HG03045 (cell line): ENCODE results near the gene PIEZO1.

ENCODE experiments used
- ATAC-seq: cut with Tn5 transposase; IDR thresholded peaks from one replicate; pipeline ENCODE4 v1.9.1; 2021; ENCODE audit warnings: mild to moderate bottlenecking, moderate library complexity; ENCODE audit not compliant: unreplicated experiment

Gene PIEZO1

DNA sequence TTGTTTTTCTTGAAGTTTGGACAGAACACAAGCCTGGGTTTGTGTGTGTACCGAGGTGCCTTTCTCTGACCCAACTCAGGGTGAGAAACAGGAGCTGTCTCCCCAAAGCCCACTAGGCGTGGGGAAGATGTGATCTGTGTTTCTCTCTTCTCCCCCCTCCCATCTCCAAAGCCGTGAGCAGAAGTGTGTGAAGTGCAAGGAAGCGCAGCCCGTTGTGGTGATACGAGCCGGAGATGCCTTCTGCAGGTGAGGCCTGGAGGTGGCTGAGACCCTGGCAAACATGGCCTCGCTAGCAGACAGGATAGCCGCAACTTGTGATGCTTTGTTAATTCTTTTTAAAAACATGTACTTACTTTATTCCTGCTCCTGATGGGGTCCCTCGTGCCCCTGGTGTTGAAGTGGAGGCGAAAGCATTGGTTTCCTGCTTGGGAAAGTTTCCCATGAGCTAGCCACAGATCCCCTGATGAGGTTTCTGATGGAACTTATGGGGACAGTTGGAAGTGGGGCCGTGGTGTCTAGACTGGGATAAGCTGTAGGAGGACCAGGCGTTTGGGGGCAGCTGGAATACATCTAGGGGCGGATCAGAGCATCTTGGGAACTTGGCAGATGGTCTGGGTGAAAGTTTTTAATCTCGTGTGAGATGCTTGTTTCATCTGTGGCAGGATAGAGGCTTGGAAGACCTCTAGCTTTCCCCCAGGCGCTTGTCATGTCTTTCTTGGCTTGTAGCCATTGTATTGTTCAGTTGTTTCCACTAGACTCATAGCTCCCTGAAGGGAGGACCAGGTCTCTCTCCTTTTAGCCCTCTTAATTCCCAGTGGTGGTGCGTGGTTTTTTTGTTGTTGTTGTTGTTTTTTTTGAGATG is 77.8 kb downstream of the PIEZO1 start:
- ATAC-seq: no peak

- ATAC-seq: peak; percentile 63
These were observed 78.6 kb downstream of the PIEZO1 start, which contains the start of the genes CTU2 and RNF166 for GRCh38 chr16:88706229-88706964. Gene CTU2, plus strand, starts transcription at chr16:88706503. Its CDS starts 28 bp downstream, at chr16:88706531. Gene RNF166, minus strand, starts transcription at chr16:88706408. Its CDS starts 83 bp downstream, at chr16:88706325.

DNA sequence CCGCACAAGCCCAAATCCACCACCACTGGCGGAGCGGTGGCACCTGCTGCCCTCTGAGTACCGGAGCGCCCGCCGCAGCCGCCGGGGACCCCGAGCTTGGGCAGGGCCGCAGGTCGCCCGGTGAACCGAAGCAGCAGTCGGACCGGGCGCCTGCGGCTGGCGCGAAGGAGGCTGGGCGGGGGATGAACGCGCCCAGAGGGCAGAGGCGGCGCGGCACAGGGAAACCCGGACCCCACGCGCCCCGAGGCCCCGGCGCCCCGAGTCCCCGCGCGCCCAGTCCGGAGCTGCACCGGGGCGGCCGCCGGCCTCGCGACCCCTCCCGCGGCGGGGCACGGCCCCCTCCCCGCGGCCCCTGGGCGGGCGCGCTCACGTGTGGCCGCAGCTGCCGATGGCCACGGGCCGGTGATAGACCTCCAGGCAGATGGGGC is 79.2 kb downstream of the PIEZO1 start:
- peak; percentile 14 for ATAC-seq

DNA sequence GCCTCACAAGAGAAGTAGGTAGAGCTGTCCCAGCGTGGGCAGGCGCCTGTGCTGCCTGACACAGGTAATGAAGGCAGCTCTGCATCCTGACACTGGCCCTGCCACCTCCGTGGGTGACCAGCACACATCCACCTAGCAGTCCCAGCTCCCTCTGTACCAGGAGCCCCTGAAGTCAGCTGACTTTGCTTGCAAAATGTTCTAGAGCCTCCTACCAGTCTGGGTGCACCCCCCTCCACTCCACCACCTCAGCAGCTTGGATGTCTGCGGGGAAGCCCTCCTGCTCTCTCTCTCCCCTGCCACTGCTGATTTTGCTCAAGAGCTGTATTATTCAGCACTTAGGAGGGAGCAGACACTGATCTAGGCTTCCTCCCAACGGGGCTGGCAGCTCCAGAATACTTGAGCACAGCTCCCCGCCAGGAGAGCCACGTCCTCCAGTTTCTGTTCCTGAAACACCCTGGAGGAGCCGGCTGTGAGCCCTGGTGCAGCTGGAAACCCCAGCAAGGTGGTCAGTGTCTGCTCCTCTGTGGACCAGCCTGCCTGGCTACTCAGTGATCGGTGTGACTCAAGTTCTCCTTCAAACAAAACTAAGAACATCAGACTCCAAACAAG is 79.8 kb downstream of the PIEZO1 start:
- ATAC-seq: no peak

- ATAC-seq: no peak
These were observed 81.3 kb downstream of the PIEZO1 start for GRCh38 chr16:88703486-88704309.

DNA sequence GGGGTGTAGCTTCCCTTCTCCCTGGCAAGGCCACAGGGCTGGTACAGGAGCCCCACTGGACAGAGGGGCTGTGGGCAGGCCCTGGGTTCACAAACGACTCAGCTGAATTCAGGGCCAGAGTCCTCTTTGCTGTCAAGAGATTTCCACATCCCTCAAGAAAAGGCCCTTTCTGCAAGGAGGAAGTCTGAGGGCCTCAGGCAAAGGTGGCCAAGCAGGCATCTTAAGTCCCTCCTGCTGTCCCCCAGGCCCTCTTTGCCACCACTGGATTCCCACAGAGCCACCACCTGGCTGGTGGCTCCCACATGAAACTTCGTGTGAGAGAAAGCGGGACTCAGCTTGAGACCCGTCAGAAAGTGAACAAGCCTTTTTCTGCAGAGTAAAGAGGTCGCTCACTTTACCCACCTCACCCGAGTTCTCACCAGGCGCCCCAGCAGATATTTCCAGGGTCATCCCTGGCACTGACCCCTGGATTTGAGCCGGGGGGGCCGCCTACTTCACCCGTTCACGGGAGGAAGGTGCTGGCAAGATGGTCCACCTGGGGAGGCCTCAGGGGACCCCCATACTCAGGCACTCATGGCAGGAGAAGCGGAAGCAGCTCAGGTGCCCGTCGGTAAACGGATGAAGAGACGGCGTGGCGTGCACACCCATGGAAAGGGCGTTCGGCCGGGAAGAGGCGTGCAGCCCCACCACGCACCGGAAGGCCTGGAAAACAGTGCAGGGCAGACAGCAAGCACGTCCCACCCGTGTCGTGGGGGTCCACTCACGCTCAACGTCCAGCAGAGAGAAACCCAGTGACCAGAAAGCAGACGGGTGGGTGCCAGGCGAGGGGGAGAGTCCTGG is 82.4 kb downstream of the PIEZO1 start:
- ATAC-seq: no peak

- no peak for ATAC-seq
These were observed 83.2 kb downstream of the PIEZO1 start for GRCh38 chr16:88701581-88702370.

GRCh38 chr16:88700636-88701482 is 84.2 kb downstream of the PIEZO1 start:
- ATAC-seq: peak; percentile 58

GRCh38 chr16:88700322-88700635 is 84.7 kb downstream of the PIEZO1 start:
- no peak for ATAC-seq

GRCh38 chr16:88699180-88699579 is 85.8 kb downstream of the PIEZO1 start:
- no peak for ATAC-seq

GRCh38 chr16:88698646-88699045 is 86.4 kb downstream of the PIEZO1 start:
- no peak for ATAC-seq

- ATAC-seq: no peak
These were observed 87.0 kb downstream of the PIEZO1 start for GRCh38 chr16:88697831-88698615.

GRCh38 chr16:88697116-88697830 is 87.7 kb downstream of the PIEZO1 start:
- no peak for ATAC-seq

GRCh38 chr16:88696441-88696840 is 88.6 kb downstream of the PIEZO1 start:
- no peak for ATAC-seq

- ATAC-seq: no peak
These were observed 89.3 kb downstream of the PIEZO1 start for GRCh38 chr16:88695753-88696152.

DNA sequence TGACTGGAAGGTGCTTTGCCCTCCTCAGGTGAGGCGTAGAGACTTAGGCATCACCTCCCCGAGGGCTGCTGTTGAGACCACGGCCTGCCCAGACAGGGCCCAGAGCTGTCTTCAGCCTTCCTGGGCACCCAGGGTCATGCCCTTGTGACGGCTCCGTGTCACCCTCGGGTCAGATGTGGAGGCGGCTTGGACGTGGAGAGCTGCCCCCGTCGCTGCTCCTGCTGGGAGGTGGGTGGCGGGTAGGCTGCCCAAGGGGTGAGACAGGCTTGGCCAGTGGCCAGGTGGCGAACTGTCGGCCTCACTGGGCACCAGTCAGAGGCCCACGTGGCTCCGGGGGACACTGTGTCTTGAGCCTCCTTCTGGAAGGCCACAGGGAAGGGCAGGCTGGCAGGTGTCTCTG is 89.8 kb downstream of the PIEZO1 start:
- ATAC-seq: no peak
